ENCODE results near the gene CHRNA1.
A peak's percentile ranks its signal among the peaks of the same experiment; 100 is the strongest.

CHRNA1 gene

GRCh38 chr2:174761837-174762236 lies 2.4 kb downstream of the CHRNA1 start:
- DNase-seq: no peak

DNA sequence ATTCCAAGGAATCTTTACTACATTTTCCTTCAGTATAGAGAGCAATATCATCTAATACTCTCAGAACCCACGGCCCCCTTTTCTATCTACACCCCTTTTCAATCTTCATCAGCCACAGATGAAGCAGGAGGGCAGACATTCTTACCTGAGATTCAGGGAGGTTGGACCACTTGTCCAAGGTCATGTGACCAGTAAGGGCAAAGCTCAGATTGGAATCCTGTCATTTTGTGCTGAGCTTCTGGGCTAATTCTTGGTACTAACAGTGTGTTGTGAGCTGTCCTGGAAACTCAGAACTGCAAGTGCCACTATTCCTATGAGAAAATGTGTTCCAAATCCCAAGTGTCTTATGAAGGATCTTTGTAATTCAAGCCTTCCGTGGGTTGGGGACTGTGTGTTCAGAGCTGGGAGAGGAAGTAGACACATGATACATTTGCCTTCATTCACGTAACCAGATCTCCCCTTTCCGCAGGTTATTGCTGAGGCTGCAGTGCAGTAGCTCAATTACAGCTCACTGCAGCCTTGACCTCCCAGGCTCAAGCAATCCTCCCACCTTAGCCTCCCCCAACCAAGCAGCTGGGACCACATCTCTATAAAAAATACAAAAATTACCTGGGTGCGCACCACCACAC lies 3.3 kb downstream of the CHRNA1 start:
- DNase-seq: no peak

- DNase-seq: no peak
These were observed 4.7 kb downstream of the CHRNA1 start for GRCh38 chr2:174759381-174760065.

DNA sequence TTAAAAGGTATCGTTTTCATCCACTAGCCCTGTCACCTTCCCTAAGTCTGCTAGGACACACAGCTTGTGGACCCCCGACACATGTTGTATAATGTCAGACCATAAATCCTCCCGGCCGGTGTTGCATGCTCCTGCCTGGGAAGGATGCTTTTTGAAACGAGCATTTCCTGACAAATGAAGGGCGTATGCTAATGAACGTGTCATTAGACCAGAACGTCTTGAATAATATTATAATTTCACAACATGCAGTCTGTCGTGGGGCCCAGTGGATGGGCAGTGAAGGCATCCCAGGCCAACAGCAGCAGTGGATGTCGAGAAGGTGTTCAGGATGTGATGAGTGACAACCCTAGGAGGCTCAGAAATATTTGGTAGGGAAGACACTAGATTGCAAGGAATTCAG lies 7.5 kb downstream of the CHRNA1 start:
- DNase-seq: no peak

GRCh38 chr2:174753038-174753633 lies 11.1 kb downstream of the CHRNA1 start:
- DNase-seq: peak in 5 of 58 donors; percentile 9 to 48 (median 14)

- DNase-seq: no peak
These were observed 11.8 kb downstream of the CHRNA1 start for GRCh38 chr2:174752403-174753037.

GRCh38 chr2:174750923-174751441 lies 13.3 kb downstream of the CHRNA1 start:
- no peak for DNase-seq

DNA sequence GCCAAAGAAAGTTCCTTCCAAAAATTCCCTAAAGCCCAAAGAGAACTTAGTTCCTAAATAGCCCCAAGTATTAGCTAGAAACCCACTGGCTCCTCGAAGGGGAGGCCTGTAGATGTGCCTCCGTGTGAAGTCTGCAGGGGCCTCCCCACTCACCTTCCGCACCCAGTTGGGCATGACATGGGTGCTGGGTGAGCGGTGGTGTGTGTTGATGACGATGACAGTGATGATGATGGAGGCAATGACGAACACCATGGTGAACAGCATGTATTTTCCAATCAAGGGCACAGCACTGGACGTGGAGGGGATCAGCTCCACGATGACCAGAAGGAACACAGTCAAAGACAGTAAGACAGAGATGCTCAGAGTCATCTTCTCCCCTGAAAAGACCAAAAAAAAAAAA lies 14.5 kb downstream of the CHRNA1 start:
- DNase-seq: no peak

- peak in 49 of 58 donors; percentile 4 to 77 (median 35) for DNase-seq
These were observed 15.3 kb downstream of the CHRNA1 start for GRCh38 chr2:174748948-174749347.

GRCh38 chr2:174745142-174745541 lies 19.1 kb downstream of the CHRNA1 start:
- DNase-seq: no peak

DNA sequence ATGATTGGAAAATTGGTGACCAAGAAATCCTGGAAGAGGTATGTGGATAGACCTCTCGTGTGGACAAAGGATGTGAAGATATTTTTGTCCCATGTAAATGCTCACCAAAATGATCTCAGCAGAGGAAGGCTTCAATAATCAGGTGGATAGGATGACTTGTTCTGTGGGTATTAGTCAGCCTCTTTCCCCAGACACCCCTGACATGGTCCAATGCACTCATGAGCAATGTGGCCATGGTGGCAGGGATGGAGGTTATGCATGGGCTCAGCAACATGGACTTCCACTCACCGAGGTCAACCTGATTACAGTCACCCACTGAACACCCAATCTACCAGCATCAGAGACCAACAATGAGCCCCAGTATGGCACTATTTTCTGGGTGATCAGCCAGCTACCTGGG lies 20.2 kb downstream of the CHRNA1 start:
- no peak for DNase-seq

DNA sequence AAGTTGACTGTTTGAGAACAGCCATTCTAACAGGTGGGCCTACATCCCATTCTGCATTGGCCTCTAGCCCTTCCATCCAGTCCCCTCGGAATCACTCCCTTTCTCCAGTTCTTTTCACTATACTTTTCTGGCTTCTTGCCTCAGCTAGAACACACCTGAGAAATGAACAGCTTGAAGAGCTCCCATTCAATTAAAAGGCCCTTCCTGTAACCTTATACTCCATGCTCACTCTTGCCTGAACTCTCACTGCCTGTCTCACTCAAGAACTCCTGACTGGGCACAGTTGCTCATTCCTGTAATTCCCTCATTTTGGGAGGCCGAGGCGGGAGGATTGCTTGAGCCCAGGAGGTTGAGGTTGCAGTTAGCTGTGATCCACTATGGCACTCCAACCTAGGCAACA lies 23.6 kb downstream of the CHRNA1 start:
- DNase-seq: no peak

- no peak for DNase-seq
These were observed 25.4 kb downstream of the CHRNA1 start for GRCh38 chr2:174738841-174739240.

DNA sequence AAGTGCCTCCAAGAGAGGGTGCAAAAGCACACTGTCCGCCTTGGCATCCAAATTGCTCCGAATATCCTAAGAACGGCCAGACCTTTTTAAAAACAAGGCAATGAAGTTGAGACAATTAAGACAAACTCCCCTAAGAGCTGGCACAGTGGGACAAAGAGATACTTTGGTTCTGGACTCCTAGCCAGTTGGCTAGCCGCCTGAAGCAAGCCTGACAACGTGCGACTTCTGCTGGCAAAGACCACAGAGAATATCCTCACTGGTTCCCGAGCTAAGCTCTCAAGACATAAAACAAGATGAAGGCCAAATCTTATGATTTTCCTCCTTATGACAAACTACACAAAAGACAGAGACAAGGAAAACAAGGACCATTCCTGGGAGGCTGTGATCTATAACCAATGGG lies 32.7 kb downstream of the CHRNA1 start:
- no peak for DNase-seq

DNA sequence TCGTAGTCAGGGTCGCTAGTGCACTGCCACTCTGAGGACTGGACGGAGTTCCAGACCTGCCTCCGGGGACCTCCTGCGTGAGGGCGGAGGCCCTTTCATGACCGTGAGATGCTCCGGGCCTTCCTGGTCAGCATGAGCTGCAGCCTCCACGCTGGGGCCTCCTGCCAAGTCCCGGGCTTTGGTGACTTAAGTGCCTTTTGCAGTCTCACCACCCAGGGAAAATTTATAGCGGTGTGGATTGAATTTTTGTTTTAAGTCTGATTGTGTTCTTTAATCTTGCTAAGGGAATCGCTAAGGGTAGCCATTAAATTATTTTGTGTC lies 33.6 kb downstream of the CHRNA1 start:
- no peak for DNase-seq

- peak in 16 of 58 donors; percentile 1 to 31 (median 10) for DNase-seq
These were observed 34.2 kb downstream of the CHRNA1 start for GRCh38 chr2:174729797-174730697.

- DNase-seq: no peak
These were observed 36.2 kb downstream of the CHRNA1 start for GRCh38 chr2:174728096-174728495.

GRCh38 chr2:174726212-174726611 lies 38.1 kb downstream of the CHRNA1 start:
- DNase-seq: no peak

DNA sequence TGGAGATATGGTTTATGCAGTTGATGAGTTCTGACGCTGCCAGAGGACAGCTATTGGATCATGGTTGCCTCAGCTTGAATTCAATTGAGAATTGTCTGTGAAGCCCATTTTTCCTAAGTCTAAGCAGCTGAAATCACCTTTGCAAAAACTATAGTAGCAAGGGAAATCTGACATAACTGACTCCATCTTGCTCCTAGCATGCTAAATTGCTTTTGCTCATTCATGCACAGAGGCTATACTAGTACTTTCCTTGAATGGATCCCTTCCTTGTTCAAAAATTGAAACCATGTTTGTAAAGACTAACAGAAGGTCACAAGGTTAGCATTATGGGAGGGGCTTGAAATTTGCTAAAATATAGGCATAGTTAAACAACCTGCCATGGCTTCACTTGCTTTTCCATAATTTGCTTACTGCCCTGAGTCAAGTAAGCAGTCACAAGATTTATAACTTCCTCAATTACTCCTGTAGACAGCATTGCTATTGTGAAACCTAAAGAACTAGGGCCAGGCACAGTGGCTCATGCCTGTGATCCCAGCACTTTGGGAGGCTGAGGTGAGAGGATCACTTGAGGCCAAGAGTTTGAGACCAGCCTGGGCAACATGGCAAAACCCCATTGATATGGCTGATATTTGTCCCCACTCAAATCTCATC lies 41.2 kb downstream of the CHRNA1 start:
- no peak for DNase-seq

- DNase-seq: no peak
These were observed 45.3 kb downstream of the CHRNA1 start for GRCh38 chr2:174719016-174719415.

GRCh38 chr2:174718591-174718990 lies 45.7 kb downstream of the CHRNA1 start:
- DNase-seq: no peak
